SK-N-SH treated with all-trans-retinoic acid at 6 μM for 48 hours (cell line): ENCODE results near the gene RNF17.

ENCODE experiments used
- ATAC-seq: fragments of 200-7000 bp; cut with Tn5 transposase; 3 replicates; pipeline ENCODE4 v1.9.1; 2020; ENCODE audit warnings: mild to moderate bottlenecking, moderate library complexity
- ARNTL ChIP-seq: fragments of 450-650 bp; formaldehyde crosslinking; IDR thresholded peaks from 2 replicates; pipeline ENCODE4 v1.5.0; 2020; ENCODE audit warnings: low read depth, mild to moderate bottlenecking, moderate library complexity, borderline replicate concordance
- BACH2 ChIP-seq: fragments of 250-450 bp; sonication (Bioruptor Pico); IDR thresholded peaks from 2 replicates; pipeline ENCODE4 v1.9.0; 2021; ENCODE audit warnings: mild to moderate bottlenecking, borderline replicate concordance
- CREB5 ChIP-seq: fragments of 250-450 bp; sonication (Bioruptor Pico); IDR thresholded peaks from 2 replicates; pipeline ENCODE4 v1.5.1; 2020; ENCODE audit warnings: low read depth, mild to moderate bottlenecking, moderate library complexity
- CSDC2 ChIP-seq: fragments of 250-450 bp; sonication (Bioruptor Pico); IDR thresholded peaks from 2 replicates; pipeline ENCODE4 v1.5.0; 2020; ENCODE audit warnings: mild to moderate bottlenecking, moderate library complexity
- CSRNP3 ChIP-seq: fragments of 250-450 bp; sonication (Bioruptor Pico); IDR thresholded peaks from 2 replicates; pipeline ENCODE4 v1.5.1; 2021; ENCODE audit warnings: mild to moderate bottlenecking, moderate library complexity
- ESRRG ChIP-seq: fragments of 250-450 bp; sonication (Bioruptor Pico); IDR thresholded peaks from 2 replicates; pipeline ENCODE4 v1.6.1; 2021; ENCODE audit warnings: mild to moderate bottlenecking
- GLIS3 ChIP-seq: fragments of 250-450 bp; sonication (Bioruptor Pico); IDR thresholded peaks from 2 replicates; pipeline ENCODE4 v1.5.0; 2020; ENCODE audit warnings: mild to moderate bottlenecking, moderate library complexity
- ISL1 ChIP-seq: fragments of 250-450 bp; sonication (Bioruptor Pico); IDR thresholded peaks from 2 replicates; pipeline ENCODE4 v2.1.2; 2022; ENCODE audit warnings: mild to moderate bottlenecking, moderate library complexity
- OSR1 ChIP-seq: fragments of 250-450 bp; sonication (Bioruptor Pico); IDR thresholded peaks from 2 replicates; pipeline ENCODE4 v1.8.0; 2022; ENCODE audit warnings: moderate library complexity, mild to moderate bottlenecking, inconsistent platforms
- POU6F1 ChIP-seq: fragments of 250-450 bp; sonication (Bioruptor Pico); IDR thresholded peaks from 2 replicates; pipeline ENCODE4 v1.8.0; 2021; ENCODE audit warnings: low read depth, mild to moderate bottlenecking, moderate library complexity, borderline replicate concordance
- PPARA ChIP-seq: fragments of 250-450 bp; sonication (Bioruptor Pico); IDR thresholded peaks from 2 replicates; pipeline ENCODE4 v1.5.0; 2020; ENCODE audit warnings: mild to moderate bottlenecking, borderline replicate concordance
- RARB ChIP-seq: fragments of 250-450 bp; sonication (Bioruptor Pico); IDR thresholded peaks from 2 replicates; pipeline ENCODE4 v1.8.0; 2021; ENCODE audit warnings: mild to moderate bottlenecking, moderate library complexity
- SNAI2 ChIP-seq: fragments of 250-450 bp; sonication (Bioruptor Pico); IDR thresholded peaks from 2 replicates; pipeline ENCODE4 v1.5.0; 2020; ENCODE audit warnings: mild to moderate bottlenecking, moderate library complexity
- TCF4 ChIP-seq: fragments of 250-450 bp; sonication (Bioruptor Pico); IDR thresholded peaks from 2 replicates; pipeline ENCODE4 v1.8.0; 2021; ENCODE audit warnings: mild to moderate bottlenecking, moderate library complexity, borderline replicate concordance
- TOX ChIP-seq: fragments of 250-450 bp; sonication (Bioruptor Pico); IDR thresholded peaks from 2 replicates; pipeline ENCODE4 v1.8.0; 2021; ENCODE audit warnings: mild to moderate bottlenecking, moderate library complexity, borderline replicate concordance
- TSHZ2 ChIP-seq: fragments of 250-450 bp; sonication (Bioruptor Pico); IDR thresholded peaks from 2 replicates; pipeline ENCODE4 v1.5.0; 2020; ENCODE audit warnings: mild to moderate bottlenecking, moderate library complexity
- ZC3H10 ChIP-seq: fragments of 250-450 bp; sonication (Bioruptor Pico); IDR thresholded peaks from 2 replicates; pipeline ENCODE4 v1.5.1; 2021; ENCODE audit warnings: mild to moderate bottlenecking, moderate library complexity
- ZFP3 ChIP-seq: fragments of 250-450 bp; sonication (Bioruptor Pico); IDR thresholded peaks from 2 replicates; pipeline ENCODE4 v1.5.0; 2020; ENCODE audit warnings: mild to moderate bottlenecking, moderate library complexity
- ZFP30 ChIP-seq: fragments of 450-650 bp; formaldehyde crosslinking; IDR thresholded peaks from 2 replicates; pipeline ENCODE4 v1.5.0; 2022; ENCODE audit warnings: mild to moderate bottlenecking, moderate library complexity
- ZNF565 ChIP-seq: fragments of 450-650 bp; formaldehyde crosslinking; conservative IDR thresholded peaks from 2 replicates; pipeline ENCODE4 v1.5.0; 2020; ENCODE audit warnings: low read depth, mild to moderate bottlenecking, moderate library complexity
- ZNF70 ChIP-seq: fragments of 450-650 bp; formaldehyde crosslinking; IDR thresholded peaks from 2 replicates; pipeline ENCODE4 v1.5.0; 2020; ENCODE audit warnings: mild to moderate bottlenecking, moderate library complexity
- ZNF8 ChIP-seq: fragments of 450-650 bp; formaldehyde crosslinking; IDR thresholded peaks from 2 replicates; pipeline ENCODE4 v1.5.0; 2020; ENCODE audit warnings: mild to moderate bottlenecking, moderate library complexity

The RNF17 gene

GRCh38 chr13:24878340-24878739, 114.4 kb downstream of the RNF17 start:
- TF ChIP-seq PPARA (CRISPR knock-in tag) (no peak), CSDC2 (CRISPR knock-in tag) (no peak), TSHZ2 (no peak), ESRRG (CRISPR knock-in tag) (no peak), ISL1 (CRISPR knock-in tag) (no peak), GLIS3 (CRISPR knock-in tag) (no peak), CSRNP3 (CRISPR knock-in tag) (no peak), ZC3H10 (CRISPR knock-in tag) (no peak), ZFP30 (CRISPR knock-in tag) (no peak), ZNF70 (CRISPR knock-in tag) (no peak), OSR1 (CRISPR knock-in tag) (no peak), TCF4 (CRISPR knock-in tag) (no peak), SNAI2 (CRISPR knock-in tag) (no peak), CREB5 (CRISPR knock-in tag) (no peak), ARNTL (CRISPR knock-in tag) (no peak), ZNF565 (CRISPR knock-in tag) (no peak), POU6F1 (no peak), ZFP3 (CRISPR knock-in tag) (no peak), RARB (no peak)
- TF ChIP-seq, all 23 proteins: peak for 0
- ATAC-seq, result no peak

GRCh38 chr13:24882665-24883064, 118.7 kb downstream of the RNF17 start:
- no peak for ATAC-seq
- no peak for TF ChIP-seq ESRRG (CRISPR knock-in tag)
- no peak for TF ChIP-seq CSRNP3 (CRISPR knock-in tag)
- no peak for TF ChIP-seq TCF4 (CRISPR knock-in tag)
- TF ChIP-seq TOX, result no peak
- no peak for TF ChIP-seq GLIS3 (CRISPR knock-in tag)
- no peak for TF ChIP-seq OSR1 (CRISPR knock-in tag)

- no peak for TF ChIP-seq ZNF70 (CRISPR knock-in tag)
- TF ChIP-seq ZFP3 (CRISPR knock-in tag), result no peak
- no peak for TF ChIP-seq BACH2 (CRISPR knock-in tag)
- no peak for TF ChIP-seq ZNF8
- no peak for TF ChIP-seq CREB5 (CRISPR knock-in tag)
- no peak for TF ChIP-seq ZC3H10 (CRISPR knock-in tag)
- no peak for TF ChIP-seq PPARA (CRISPR knock-in tag)
- ATAC-seq, result no peak
These were observed 123.8 kb downstream of the RNF17 start for GRCh38 chr13:24887759-24888158.
